NCI-H1930 (cell line): ENCODE measurements around the gene ATP7B.

Source experiments
- DNase-seq, 2 experiments: peaks; one replicate each; lab custom pipeline; 2025; lab: John Stamatoyannopoulos, UW

The ATP7B gene

GRCh38 chr13:51950722-51951121 is 60.5 kb downstream of the ATP7B start:
- no peak for DNase-seq

- DNase-seq, result no peak
Observed at GRCh38 chr13:51946163-51946669, 65.0 kb downstream of the ATP7B start.

- DNase-seq, result no peak
Observed at GRCh38 chr13:51945149-51945548, 66.1 kb downstream of the ATP7B start.

- no peak for DNase-seq
Observed at GRCh38 chr13:51944428-51944827, 66.8 kb downstream of the ATP7B start.

GRCh38 chr13:51943721-51944120 is 67.5 kb downstream of the ATP7B start:
- no peak for DNase-seq

- no peak for DNase-seq
Observed at GRCh38 chr13:51942189-51942588, 69.1 kb downstream of the ATP7B start.

GRCh38 chr13:51938454-51938853 is 72.8 kb downstream of the ATP7B start:
- DNase-seq, result no peak

GRCh38 chr13:51937320-51938290 is 73.6 kb downstream of the ATP7B start:
- DNase-seq, result no peak

GRCh38 chr13:51935326-51936171 is 75.7 kb downstream of the ATP7B start:
- DNase-seq, result no peak

- no peak for DNase-seq
Observed at GRCh38 chr13:51934461-51935087, 76.7 kb downstream of the ATP7B start.

- DNase-seq, result no peak
Observed at GRCh38 chr13:51933466-51934058, 77.7 kb downstream of the ATP7B start.

- DNase-seq, result no peak
Observed at GRCh38 chr13:51932231-51932630, 79.0 kb downstream of the ATP7B start.

- DNase-seq, result no peak
Observed at GRCh38 chr13:51931606-51932005, 79.6 kb downstream of the ATP7B start.

GRCh38 chr13:51929699-51930098 is 81.6 kb downstream of the ATP7B start:
- no peak for DNase-seq

- DNase-seq, result no peak
Observed at GRCh38 chr13:51928231-51928630, 83.0 kb downstream of the ATP7B start.

GRCh38 chr13:51927129-51927528 is 84.1 kb downstream of the ATP7B start:
- no peak for DNase-seq

- no peak for DNase-seq
Observed at GRCh38 chr13:51926528-51926885, 84.7 kb downstream of the ATP7B start.

GRCh38 chr13:51925865-51926527 is 85.3 kb downstream of the ATP7B start:
- DNase-seq, result no peak

GRCh38 chr13:51924756-51925544 is 86.3 kb downstream of the ATP7B start:
- no peak for DNase-seq

- no peak for DNase-seq
Observed at GRCh38 chr13:51923983-51924539, 87.2 kb downstream of the ATP7B start.
